A673 (cell line): Measurements from ENCODE around the gene ENO3.

ENCODE experiments used
- EZH2 ChIP-seq: fragments of 200-600 bp; sonication (generic); IDR thresholded peaks from 2 replicates; pipeline ENCODE4 v1.6.1; 2017; ENCODE audit warnings: borderline replicate concordance, low read depth, mild to moderate bottlenecking, mixed read lengths, antibody characterized with exemption, low read length; ENCODE audit not compliant: poor library complexity, severe bottlenecking
- TF ChIP-seq, protein P1 (sequence below): fragments of 300-800, 200-600 bp; sonication (generic); conservative IDR thresholded peaks from 2 replicates; pipeline ENCODE4 v1.5.1; 2017; ENCODE audit warnings: low read depth, mild to moderate bottlenecking, antibody characterized with exemption, low read length, moderate library complexity, mixed read lengths

DNA sequence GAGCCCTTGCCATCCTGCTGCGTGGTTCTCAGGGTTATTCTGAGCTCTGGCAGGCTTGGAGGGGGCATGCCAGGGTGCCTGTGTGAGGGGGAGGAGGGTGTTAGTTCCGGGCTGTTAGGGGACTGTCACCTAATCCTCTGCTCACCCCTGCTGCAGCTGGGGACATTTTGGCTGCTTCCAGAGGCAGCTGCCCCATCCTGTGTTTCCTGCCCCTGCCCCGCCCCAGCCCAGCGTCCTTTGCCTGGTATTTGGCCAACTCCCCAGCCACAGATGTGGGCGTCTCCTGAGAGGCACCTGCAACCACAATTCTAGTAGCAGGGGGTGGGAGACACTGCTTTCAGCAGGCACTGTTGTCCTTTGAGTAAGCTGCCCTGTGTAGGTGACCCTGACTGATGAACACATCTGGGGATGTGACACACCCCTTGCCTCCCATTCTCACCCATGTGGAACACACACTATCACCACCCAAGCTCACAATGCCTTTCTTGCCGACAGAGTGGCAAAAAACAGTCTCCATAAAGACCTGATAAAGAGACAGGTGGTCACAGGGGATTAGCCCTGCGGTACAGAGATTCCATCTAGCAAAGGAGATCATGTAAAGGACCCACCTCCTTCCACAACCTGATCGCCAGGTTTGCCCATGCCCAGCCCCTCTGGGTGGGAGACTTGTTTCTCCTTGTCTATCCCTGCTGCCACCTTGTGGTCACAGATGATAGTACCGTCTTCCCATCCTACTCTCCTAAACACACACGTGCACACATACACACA is 47.7 kb upstream of the ENO3 start, which contains the start of gene CHRNE:
- TF ChIP-seq, protein P1, sequence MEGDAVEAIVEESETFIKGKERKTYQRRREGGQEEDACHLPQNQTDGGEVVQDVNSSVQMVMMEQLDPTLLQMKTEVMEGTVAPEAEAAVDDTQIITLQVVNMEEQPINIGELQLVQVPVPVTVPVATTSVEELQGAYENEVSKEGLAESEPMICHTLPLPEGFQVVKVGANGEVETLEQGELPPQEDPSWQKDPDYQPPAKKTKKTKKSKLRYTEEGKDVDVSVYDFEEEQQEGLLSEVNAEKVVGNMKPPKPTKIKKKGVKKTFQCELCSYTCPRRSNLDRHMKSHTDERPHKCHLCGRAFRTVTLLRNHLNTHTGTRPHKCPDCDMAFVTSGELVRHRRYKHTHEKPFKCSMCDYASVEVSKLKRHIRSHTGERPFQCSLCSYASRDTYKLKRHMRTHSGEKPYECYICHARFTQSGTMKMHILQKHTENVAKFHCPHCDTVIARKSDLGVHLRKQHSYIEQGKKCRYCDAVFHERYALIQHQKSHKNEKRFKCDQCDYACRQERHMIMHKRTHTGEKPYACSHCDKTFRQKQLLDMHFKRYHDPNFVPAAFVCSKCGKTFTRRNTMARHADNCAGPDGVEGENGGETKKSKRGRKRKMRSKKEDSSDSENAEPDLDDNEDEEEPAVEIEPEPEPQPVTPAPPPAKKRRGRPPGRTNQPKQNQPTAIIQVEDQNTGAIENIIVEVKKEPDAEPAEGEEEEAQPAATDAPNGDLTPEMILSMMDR, result peak; percentile 85
- no peak for TF ChIP-seq EZH2
